ENCODE results near the gene PCDHGA9. TPM values are rescaled to one million over a fixed set of nuclear protein-coding genes. Genes with fewer than 3 reads are reported as not detected.
"Not testable (repeated sequence)": the region's sequence is repeated elsewhere in the genome, so short reads cannot be mapped to it uniquely, and the experiment has no call there.

Gene PCDHGA9
- total RNA-seq, 4 donors from 2014 or later, result 8.4 to 13.8 (median 11.9) TPM

- no peaks in the 10 kb centered on the region for H3K27me3 ChIP-seq
- peaks cover 0 to 40% (median 0%) of the 10 kb centered on the region in 3 donors for H3K36me3 ChIP-seq
- no peaks in the 10 kb centered on the region for H3K4me1 ChIP-seq
- H3K9me3 ChIP-seq, result peaks cover 0 to 100% (median 48%) of the 10 kb centered on the region in 4 donors
- peak within 1 kb of the TSS in 1 of 4 donors; percentile 21 for H3K4me3 ChIP-seq
- WGBS, 2 donors, result 19 to 20% methylated on average over 32 to 36 of the region's 37 CpGs
- no peak for DNase-seq (ENCODE audit: low spot score in 2 of 2)
- H3K27ac ChIP-seq, result no peak within 1 kb of the TSS
- TF ChIP-seq CTCF (IDR thresholded peaks at IDR 0.05) (no peak), POLR2A (IDR thresholded peaks at IDR 0.05) (no peak), EP300 (IDR thresholded peaks at IDR 0.05) (no peak)
These were observed 19.9 kb upstream of the PCDHGA9 start, which contains the start of gene PCDHGA7 for GRCh38 chr5:141382469-141383294. TSS of gene PCDHGA7 (plus strand) at chr5:141382742. CDS start at chr5:141382900, 158 bp downstream.

DNA sequence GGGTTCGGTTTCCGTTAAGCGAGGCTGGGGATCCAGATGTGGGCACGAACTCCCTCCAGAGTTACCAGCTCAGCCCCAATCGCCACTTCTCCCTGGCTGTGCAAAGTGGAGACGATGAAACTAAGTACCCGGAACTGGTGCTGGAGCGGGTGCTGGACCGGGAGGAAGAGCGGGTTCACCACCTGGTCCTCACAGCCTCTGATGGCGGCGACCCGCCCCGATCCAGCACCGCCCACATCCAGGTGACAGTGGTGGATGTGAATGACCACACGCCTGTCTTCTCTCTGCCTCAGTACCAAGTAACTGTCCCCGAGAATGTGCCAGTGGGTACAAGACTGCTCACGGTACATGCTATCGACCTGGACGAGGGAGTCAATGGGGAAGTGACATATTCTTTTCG lies 19.2 kb upstream of the PCDHGA9 start:
- H3K36me3 ChIP-seq, result peaks cover 0 to 40% (median 0%) of the 10 kb centered on the region in 3 donors
- no peak overlapping the region for H3K27ac ChIP-seq
- H3K4me3 ChIP-seq, result no peak overlapping the region
- WGBS, 2 donors, result 37 to 48% methylated on average over 21 of the region's 21 CpGs
- no peak for DNase-seq (ENCODE audit: low spot score in 2 of 2)
- TF ChIP-seq CTCF (IDR thresholded peaks at IDR 0.05) (no peak), POLR2A (IDR thresholded peaks at IDR 0.05) (no peak), EP300 (IDR thresholded peaks at IDR 0.05) (no peak)
- H3K27me3 ChIP-seq, result no peaks in the 10 kb centered on the region
- H3K9me3 ChIP-seq, result peaks cover 0 to 97% (median 46%) of the 10 kb centered on the region in 4 donors
- H3K4me1 ChIP-seq, result no peaks in the 10 kb centered on the region

DNA sequence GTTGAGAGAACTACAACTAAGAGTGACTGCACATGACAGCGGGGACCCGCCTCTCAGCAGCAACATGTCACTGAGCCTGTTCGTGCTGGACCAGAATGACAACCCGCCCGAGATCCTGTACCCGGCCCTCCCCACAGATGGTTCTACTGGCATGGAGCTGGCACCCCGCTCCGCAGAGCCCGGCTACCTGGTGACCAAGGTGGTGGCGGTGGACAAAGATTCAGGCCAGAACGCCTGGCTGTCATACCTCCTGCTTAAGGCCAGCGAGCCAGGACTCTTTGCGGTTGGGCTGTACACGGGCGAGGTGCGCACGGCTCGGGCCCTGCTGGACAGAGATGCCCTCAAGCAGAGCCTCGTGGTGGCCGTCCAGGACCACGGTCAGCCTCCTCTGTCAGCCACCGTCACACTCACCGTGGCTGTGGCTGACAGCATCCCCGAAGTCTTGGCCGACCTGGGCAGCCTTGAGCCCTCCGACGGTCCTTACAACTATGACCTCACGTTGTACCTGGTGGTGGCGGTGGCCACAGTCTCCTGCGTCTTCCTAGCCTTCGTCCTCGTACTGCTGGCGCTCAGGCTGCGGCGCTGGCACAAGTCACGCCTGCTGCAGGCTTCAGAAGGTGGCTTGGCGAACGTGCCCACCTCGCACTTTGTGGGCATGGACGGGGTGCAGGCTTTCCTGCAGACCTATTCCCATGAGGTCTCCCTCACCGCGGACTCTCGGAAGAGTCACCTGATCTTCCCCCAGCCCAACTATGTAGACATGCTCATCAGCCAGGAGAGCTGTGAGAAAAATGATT lies 17.9 kb upstream of the PCDHGA9 start:
- Histone ChIP-seq H3K36me3 (peaks cover 0 to 45% (median 0%) of the 10 kb centered on the region in 3 donors), H3K4me3 (no peak overlapping the region), H3K9me3 (peaks cover 0 to 97% (median 48%) of the 10 kb centered on the region in 4 donors), H3K27me3 (no peaks in the 10 kb centered on the region), H3K4me1 (no peaks in the 10 kb centered on the region), H3K27ac (no peak overlapping the region)
- WGBS, 2 donors, result 47 to 58% methylated on average over 34 to 37 of the region's 43 CpGs
- DNase-seq (ENCODE audit: low spot score in 2 of 2), result no peak
- TF ChIP-seq EP300 (IDR thresholded peaks at IDR 0.05), result no peak
- no peak for TF ChIP-seq CTCF (IDR thresholded peaks at IDR 0.05)
- TF ChIP-seq POLR2A (IDR thresholded peaks at IDR 0.05), result no peak

GRCh38 chr5:141387557-141388311 lies 14.8 kb upstream of the PCDHGA9 start, which contains the start of gene PCDHGB4:
TSS of gene PCDHGB4 (plus strand) at chr5:141387698. CDS start at chr5:141387885, 187 bp downstream.
- WGBS, 2 donors, result 10 to 11% methylated on average over 23 to 24 of the region's 40 CpGs

More at GRCh38 chr5:141387557-141388311, 14.8 kb upstream of the PCDHGA9 start, which contains the start of gene PCDHGB4:
- not testable (repeated sequence) for DNase-seq (ENCODE audit: low spot score in 2 of 2); H3K27ac ChIP-seq; H3K4me1 ChIP-seq; H3K27me3 ChIP-seq; H3K4me3 ChIP-seq
- TF ChIP-seq CTCF (IDR thresholded peaks at IDR 0.05), result peak in 2 of 5 experiments; percentile 17 to 29
- Histone ChIP-seq H3K9me3 (peaks cover 3 to 97% (median 50%) of the 10 kb centered on the region in 4 donors), H3K36me3 (peaks cover 0 to 48% (median 0%) of the 10 kb centered on the region in 3 donors)

Measured in tibial nerve (tissue), 4 donors.